GM12873 (cell line): Measurements from ENCODE around the gene ZNF43.

Experiments
- CTCF ChIP-seq: IDR thresholded peaks from 2 replicates; pipeline ENCODE4 v1.5.1; 2012; ENCODE audit warnings: low read depth, mild to moderate bottlenecking, moderate library complexity, low read length, control low read depth; ENCODE audit not compliant: insufficient read depth; ENCODE audit errors: missing control alignments

ZNF43 gene

GRCh38 chr19:21850656-21851255 lies 14.8 kb upstream of the ZNF43 start:
- no peak for TF ChIP-seq CTCF

DNA sequence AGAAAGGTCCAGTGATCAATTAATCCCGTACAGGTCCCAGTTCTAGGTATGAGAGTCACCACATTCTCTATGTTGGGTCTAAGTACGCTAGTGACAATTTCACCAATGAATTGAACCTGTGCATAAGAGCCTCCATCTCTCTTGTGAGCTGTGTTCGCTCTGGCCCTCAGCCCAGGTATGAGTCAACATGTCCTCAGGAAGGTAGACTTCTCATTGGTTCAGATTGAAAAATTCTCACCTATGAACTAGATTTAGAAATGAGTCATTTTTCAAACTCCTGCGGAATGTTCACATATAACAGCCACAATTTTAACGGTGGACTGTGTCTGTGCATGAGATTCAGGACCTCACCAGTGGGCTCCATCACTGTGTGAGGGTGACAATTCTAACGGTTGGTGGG lies 12.7 kb upstream of the ZNF43 start:
- TF ChIP-seq CTCF, result no peak

- TF ChIP-seq CTCF, result no peak
Measured at GRCh38 chr19:21843081-21843480, 7.1 kb upstream of the ZNF43 start.

DNA sequence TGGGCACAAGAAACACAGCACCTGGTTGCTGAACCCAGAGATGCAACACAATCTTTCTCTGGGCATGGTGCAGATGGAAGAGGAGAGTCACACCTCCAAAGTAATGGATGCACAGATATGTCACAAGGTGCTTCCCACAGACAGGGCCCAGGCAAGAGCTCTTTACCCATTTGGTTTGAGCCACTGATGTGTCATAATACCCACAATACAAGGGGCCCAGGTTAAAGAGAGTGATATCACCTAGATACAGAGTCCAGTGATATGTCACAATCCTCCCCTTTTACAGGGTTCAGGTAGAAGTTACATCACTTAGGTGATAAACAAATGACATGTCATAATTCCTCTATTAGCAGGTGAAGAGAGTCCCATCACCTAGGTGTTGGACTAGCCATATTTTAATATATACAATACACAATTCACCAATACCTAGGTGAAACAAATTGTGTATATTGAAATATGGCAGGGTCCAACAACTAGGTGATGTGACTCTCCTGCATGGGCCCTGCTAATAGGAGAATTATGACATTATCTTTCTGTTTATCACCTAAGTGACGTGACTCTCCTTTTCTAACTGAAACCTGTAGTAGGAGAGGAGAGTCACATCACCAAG lies 5.6 kb upstream of the ZNF43 start:
- no peak for TF ChIP-seq CTCF

DNA sequence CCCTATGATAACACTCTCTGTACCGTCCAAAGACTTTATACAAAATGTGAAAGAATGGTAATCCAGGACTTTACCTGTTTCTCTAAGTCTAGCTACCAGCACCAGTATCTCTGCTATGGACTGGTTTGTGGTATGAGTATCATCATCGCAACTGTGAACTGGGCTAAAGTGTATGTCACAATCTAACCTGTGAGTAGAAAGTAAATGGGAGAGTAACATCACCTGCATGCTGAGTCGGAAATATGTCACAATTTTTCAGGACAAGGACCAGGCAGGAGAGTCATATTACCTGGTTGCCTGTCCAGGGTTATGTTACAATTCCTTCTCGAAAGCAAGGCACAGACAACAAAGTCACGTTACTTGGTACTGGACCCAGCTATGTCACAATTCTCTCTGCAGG lies 5.1 kb upstream of the ZNF43 start:
- no peak for TF ChIP-seq CTCF

GRCh38 chr19:21839976-21840375 lies 4.0 kb upstream of the ZNF43 start:
- TF ChIP-seq CTCF, result no peak

- TF ChIP-seq CTCF, result no peak
Measured at GRCh38 chr19:21838646-21839045, 2.7 kb upstream of the ZNF43 start.
